Measurements from ENCODE around the gene ZMIZ1.

ZMIZ1 gene

GRCh38 chr10:79074732-79075131, 6.0 kb downstream of the ZMIZ1 start:
- TF ChIP-seq CTCF (IDR thresholded peaks at IDR 0.05) (no peak), ZFX (IDR thresholded peaks at IDR 0.05; ENCODE audit: borderline replicate concordance) (no peak)
- no peak overlapping the region for H3K27ac ChIP-seq

- H3K27ac ChIP-seq = no peak overlapping the region
- TF ChIP-seq ZFX (IDR thresholded peaks at IDR 0.05; ENCODE audit: borderline replicate concordance) = no peak
- no peak for TF ChIP-seq CTCF (IDR thresholded peaks at IDR 0.05)
Measured at GRCh38 chr10:79075418-79075817, 6.7 kb downstream of the ZMIZ1 start.

- TF ChIP-seq CTCF (IDR thresholded peaks at IDR 0.05) (no peak), ZFX (IDR thresholded peaks at IDR 0.05; ENCODE audit: borderline replicate concordance) (no peak)
- no peak overlapping the region for H3K27ac ChIP-seq
Measured at GRCh38 chr10:79077488-79078173, 8.9 kb downstream of the ZMIZ1 start.

GRCh38 chr10:79078367-79079053, 9.7 kb downstream of the ZMIZ1 start:
- no peak overlapping the region for H3K27ac ChIP-seq
- TF ChIP-seq CTCF (IDR thresholded peaks at IDR 0.05) = no peak
- TF ChIP-seq ZFX (IDR thresholded peaks at IDR 0.05; ENCODE audit: borderline replicate concordance) = no peak

- H3K27ac ChIP-seq = no peak overlapping the region
- no peak for TF ChIP-seq ZFX (IDR thresholded peaks at IDR 0.05; ENCODE audit: borderline replicate concordance)
- no peak for TF ChIP-seq CTCF (IDR thresholded peaks at IDR 0.05)
Measured at GRCh38 chr10:79079054-79079397, 10.3 kb downstream of the ZMIZ1 start.

- H3K27ac ChIP-seq = no peak overlapping the region
- TF ChIP-seq ZFX (IDR thresholded peaks at IDR 0.05; ENCODE audit: borderline replicate concordance) (no peak), CTCF (IDR thresholded peaks at IDR 0.05) (no peak)
Measured at GRCh38 chr10:79079490-79080355, 11.0 kb downstream of the ZMIZ1 start.
